Raji (cell line): Measurements from ENCODE around the gene SAFB.

ENCODE experiments used
- POLR2A ChIP-seq: IDR thresholded peaks from 2 replicates; pipeline ENCODE4 v1.6.1; 2011; ENCODE audit warnings: low read depth, low read length, control low read depth; ENCODE audit not compliant: insufficient read depth

The SAFB gene

GRCh38 chr19:5681391-5682106, 58.7 kb downstream of the SAFB start:
- no peak for TF ChIP-seq POLR2A

DNA sequence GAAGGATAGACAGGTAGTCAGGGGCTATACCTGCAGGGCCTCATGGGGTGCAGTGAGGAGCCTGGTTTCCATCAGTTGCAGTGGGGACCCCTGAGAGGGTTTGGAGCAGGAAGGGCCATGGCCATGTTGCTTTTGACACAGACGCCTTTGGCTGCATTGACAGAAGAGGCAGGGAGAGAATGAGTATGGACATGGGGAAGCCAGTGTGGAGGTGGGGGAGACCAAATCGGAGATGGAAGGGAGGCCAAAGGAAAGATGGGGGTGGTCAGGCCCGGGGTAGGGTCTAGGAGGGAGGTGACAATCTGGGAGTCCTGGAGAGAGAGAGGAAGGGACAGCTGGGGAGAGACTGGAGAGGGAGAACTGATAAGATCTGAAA, 59.2 kb downstream of the SAFB start:
- no peak for TF ChIP-seq POLR2A

DNA sequence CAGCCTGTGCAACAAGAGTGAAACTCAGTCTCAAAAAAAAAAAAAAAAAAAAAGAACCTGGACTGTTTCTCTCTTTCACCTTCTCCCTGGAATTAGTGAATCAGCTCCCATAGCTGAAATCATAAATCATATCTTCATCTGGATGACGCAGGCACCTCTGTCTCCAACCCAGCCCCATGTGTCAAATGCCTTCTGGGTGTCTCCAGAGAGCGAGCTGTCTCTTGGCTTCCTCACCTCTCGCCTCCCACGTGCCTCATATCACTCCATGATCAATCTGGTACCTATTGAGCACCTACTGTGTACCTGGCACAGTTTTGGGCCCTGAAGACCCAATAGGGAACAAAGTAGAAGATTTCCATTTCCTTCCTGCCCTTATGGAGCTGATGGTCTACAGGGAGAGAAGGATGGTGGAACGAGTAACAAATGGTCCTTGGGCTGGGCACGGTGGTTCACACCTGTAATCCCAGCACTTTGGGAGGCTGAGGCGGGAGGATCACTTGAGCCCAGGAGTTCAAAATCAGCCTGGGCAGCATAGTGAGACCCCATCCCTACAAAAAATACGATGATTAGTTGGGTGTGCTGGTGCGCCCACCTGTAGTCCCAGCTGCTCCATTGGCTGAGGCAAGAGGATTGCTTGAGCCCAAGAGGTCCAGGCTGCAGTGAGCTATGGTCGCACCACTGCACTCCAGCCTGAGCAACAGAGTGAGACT, 60.4 kb downstream of the SAFB start:
- no peak for TF ChIP-seq POLR2A

GRCh38 chr19:5684694-5685430, 62.0 kb downstream of the SAFB start:
- TF ChIP-seq POLR2A: no peak

- no peak for TF ChIP-seq POLR2A
These were observed 63.4 kb downstream of the SAFB start for GRCh38 chr19:5686326-5686646.

GRCh38 chr19:5686647-5687359, 63.9 kb downstream of the SAFB start:
- peak; percentile 58 for TF ChIP-seq POLR2A

GRCh38 chr19:5687360-5688198, 64.7 kb downstream of the SAFB start:
- no peak for TF ChIP-seq POLR2A

DNA sequence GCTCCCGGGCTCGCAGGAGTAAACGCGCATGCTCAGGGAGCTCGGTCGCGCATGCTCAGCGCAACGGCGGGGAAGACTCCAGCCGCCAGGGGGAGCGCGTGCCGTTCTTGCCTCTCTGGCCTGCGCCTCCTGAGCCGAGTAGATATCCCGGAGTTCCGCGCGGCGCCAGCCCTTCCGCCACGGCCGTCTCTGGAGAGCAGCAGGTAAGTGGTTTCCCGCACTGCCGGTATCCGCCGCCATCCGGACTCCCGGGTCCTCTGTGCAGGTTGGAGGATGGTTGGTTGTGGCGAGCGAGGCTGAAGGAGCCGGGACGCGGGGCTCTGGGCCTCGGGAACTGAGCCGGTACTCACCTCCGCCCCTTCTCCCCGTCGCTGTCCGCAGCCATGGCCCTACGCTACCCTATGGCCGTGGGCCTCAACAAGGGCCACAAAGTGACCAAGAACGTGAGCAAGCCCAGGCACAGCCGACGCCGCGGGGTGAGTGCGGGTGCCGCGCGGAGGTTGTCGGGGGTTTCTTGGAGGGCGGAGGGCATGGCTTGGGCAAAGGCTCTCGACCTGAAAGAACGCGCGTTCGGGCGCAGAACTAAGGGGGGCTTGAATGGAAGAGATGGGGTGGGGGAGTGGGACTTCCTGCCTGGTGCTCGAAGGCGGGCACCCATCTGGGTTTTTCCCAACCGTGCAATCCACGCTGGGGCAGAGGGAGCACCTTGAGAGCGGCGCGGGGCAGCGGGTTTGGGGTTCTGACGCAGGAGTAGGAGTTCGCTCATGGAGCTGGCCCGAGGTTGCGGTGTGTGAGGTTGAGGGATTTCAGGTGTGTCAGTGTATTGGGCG, 67.5 kb downstream of the SAFB start, which contains the start of gene RPL36:
TSS of gene RPL36 (plus strand) at position 171 of the 830 bp plus-strand sequence. CDS start at position 384, 213 bp downstream.
- TF ChIP-seq POLR2A: peak; percentile 100

- peak; percentile 21; the same call in 1 of the 2 replicates for TF ChIP-seq POLR2A
These were observed 68.3 kb downstream of the SAFB start for GRCh38 chr19:5690955-5691821.

GRCh38 chr19:5691822-5692722, 69.2 kb downstream of the SAFB start:
- no peak; the same call in none of the 2 replicates for TF ChIP-seq POLR2A

DNA sequence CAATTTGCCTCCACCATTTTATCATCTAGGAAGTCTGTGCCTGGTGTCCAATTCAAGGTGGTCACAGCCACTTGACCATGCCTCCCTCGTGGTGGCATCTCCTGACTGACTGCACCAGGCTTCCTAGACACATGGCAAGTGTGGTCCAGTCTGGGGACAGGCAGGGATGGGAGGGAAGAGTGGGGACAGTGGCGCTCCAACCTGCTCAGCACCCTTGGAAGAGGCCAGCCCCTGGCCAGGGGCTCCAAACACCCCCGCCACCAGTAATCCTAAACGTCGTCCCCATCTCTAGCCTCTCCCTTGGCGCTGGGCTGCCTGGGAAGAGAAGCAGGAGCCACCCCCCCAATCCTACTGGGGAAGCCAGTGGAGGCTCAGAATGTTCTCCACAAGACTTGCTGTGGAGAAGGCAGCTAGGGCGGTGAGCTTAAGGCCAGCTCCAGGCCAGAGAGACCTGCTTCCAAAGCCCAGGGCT, 69.9 kb downstream of the SAFB start:
- TF ChIP-seq POLR2A: no peak
